Measurements from ENCODE around the gene NAT8L.
"Not testable (repeated sequence)": the region's sequence is repeated elsewhere in the genome, so short reads cannot be mapped to it uniquely, and the experiment has no call there.

NAT8L gene

DNA sequence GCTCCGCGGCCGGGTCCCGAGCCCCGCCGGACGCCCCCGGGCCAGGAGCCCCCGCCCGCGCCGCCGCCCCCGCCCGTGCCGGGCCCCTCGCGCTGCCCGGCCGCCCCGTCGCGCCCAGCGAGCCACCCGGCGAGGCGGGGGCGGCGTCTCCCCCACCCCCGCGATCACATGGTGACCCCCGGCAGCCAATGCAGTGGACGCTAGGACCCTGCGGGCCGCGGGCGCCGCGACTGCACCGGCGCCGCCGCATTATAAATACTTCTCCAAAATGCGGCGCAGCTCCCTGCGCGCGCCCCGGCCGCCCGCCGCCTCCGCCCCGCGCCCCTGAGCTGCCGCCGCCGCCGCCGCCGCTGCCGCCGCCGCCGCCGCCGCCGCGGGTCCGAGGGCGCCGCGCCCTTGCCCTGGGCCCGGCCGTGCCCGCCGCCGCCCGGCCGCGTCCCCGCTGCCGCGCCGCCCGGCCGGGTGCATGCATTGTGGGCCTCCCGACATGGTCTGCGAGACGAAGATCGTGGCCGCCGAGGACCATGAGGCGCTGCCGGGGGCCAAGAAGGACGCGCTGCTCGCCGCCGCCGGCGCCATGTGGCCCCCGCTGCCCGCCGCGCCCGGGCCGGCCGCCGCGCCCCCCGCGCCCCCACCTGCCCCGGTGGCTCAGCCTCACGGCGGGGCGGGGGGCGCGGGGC is at the start of gene NAT8L:
NAT8L (plus strand) TSS at position 282 of the 680 bp plus-strand sequence; CDS start at position 467, 185 bp downstream.
- DNase-seq = no peak

- peak; percentile 83 for DNase-seq
Observed at GRCh38 chr4:2009651-2010233, 49.4 kb upstream of the NAT8L start.

DNA sequence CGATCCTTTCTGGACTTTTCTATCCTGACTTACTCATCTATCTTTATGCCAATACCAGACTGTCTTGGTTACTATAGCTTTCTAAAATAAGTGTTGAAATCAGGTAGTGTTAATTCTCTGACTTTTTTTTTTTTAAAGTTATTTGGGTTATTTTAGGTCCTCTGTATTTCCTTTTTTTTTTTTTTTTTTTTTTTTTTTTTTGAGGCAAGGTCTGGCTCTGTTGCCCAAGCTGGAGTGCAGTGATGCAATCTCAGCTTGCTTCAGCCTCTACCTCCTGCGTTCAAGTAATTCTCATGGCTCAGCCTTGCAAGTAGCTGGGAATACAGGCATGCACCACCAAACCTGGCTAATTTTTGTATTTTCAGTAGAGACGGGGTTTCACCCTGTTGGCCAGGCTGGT is 47.5 kb upstream of the NAT8L start:
- no peak for DNase-seq

DNA sequence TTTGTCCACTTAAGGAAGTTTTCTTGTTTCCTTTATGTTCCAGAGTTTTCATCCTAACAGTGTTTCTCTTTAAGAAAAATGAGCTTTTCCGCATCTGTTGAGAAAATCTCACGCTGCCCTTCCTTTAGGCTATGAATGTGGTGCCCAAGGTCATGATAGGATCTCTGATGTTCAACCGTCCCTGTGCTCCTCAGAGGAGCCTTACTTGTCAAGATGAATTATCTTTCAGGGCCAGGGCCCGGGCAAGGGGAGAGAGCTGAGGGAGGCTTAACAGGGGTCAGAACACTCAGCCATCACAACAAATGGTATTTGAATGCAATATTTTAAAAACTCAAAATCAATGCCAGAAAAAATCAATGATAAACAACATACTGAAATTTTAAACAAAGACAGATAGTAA is 44.1 kb upstream of the NAT8L start:
- no peak for DNase-seq

GRCh38 chr4:2021358-2022018 is 37.6 kb upstream of the NAT8L start:
- DNase-seq = not testable (repeated sequence)

- DNase-seq = no peak
Observed at GRCh38 chr4:2024683-2025082, 34.4 kb upstream of the NAT8L start.

DNA sequence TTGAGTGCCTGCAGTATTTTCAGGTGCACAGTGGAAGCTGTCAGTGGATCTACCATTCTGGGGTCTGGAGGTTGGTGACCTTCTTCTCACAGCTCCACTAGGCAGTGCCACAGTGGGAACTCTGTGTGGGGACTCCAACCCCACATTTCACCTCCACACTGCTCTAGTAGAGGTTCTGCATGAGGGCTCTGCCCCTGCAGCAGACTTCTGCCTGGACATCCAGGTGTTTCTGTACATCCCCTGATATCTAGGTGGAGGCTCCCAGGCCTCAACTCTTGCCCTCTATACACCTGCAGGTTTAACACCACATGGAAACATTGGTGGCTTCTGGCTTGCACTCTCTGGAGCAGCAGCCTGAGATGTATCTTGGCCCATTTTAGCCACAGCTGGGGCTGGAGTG is 33.3 kb upstream of the NAT8L start:
- no peak for DNase-seq

DNA sequence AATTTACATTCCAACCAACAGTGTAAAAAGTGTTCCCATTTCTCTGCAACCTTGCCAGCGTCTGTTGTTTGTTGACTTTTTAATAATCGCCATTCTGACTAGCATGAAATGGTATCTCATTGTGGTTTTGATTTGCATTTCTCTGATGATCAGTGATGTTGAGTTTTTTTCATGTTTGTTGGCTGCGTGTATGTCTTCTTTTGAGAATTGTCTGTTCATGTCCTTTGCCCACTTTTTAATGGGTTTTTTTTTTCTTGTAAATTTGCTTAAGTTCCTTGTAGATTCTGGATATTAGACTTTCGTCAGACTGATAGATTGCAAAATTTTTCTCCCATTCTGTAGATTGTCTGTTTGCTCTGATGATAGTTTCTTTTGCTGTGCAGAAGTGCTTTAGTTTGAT is 32.0 kb upstream of the NAT8L start:
- not testable (repeated sequence) for DNase-seq

DNA sequence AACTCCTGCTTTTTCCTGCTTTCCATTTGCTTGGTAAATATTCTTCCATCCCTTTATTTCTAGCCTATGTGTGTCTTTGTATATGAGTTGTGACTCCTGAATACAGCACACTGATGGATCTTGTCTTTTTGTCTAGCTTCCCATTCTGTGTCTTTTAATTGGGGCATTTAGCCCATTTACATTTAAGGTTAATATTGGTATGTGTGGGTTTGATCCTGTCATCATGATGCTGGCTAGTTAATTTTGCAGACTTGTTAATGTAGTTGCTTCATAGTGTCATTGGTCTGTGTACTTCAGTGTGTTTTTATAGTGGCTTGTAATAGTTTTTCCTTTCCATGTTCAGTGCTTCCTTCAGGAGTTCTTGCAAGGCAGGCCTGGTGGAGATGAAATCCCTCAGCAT is 28.0 kb upstream of the NAT8L start:
- DNase-seq = not testable (repeated sequence)

DNA sequence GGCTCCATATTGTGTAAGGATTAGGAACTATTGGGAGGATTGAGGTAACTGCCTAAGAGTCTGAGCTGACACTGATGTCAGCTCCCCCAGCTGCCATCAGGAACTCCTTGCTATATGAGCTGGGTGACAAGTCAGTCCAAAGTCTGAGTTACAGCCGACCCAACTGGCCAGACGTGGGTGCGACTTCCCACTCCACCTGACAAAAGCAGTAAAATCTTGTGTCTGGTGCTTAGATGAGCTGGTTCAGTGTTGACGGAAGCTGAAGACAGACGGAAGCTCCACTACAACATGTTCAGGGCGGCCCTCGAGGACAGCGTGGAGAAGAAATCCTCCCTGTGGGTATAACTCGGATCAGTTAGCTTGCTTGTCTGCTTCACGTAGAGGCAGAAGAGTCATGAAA is 22.8 kb upstream of the NAT8L start:
- no peak for DNase-seq

DNA sequence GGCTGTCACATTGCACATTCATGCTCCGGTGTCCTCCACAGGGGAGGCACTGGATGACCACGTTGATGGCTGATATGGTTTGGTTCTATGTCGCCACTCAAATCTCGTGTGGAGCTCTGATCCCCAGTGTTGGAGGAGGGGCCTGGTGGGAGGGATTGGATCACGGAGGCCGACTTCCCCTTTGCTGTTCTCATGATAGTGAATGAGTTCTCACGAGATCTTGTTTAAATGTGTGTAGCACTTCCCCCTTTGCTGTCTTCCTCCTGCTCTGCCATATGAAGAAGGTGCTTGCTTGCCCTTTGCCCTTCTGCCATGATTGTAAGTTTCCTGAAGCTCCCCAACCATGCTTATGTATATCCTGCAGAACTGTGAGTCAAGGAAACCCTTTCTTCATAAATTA is 22.3 kb upstream of the NAT8L start:
- DNase-seq = no peak

DNA sequence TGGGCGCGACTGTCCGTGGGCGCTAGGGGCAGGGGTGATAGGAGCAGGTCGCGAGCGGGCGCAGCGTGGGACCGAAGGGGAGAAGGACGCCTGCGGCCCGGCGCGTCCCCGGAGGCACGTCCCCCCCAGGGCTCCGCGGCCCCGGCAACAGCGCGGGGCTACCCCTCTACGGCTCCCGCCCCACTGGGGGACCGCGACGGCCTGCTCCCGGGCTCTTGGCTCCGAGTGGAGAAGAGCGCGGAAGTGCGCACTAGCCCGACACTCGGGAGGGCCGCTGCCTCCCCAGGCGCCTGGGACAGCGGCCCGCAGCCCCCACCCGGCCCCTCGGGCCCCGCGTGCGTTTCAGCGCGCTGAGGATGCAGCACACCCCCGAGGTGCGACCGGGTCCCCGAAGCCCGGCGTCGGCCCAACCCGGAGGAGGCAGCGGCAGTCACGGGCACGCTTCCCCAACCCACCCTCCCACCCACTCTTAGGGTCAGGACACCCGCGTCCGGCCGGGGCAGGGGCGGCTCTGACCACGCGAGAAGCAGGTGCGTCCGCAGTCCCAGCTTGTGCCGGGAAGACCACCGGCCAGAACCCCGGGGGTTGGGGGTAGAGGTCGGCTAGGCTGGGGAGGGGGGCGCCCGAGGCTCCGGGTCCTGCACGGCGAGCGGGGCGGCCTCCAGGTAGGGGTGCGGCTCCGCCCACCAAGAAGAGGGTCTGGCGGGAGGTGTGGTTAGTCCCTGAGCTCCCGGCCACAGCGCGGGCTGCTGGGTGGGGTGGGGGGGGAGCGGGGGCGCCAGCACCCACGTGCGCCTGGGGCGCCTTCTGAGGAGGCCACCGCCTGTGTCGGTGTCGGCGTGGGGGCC is 18.5 kb upstream of the NAT8L start:
- no peak for DNase-seq

DNA sequence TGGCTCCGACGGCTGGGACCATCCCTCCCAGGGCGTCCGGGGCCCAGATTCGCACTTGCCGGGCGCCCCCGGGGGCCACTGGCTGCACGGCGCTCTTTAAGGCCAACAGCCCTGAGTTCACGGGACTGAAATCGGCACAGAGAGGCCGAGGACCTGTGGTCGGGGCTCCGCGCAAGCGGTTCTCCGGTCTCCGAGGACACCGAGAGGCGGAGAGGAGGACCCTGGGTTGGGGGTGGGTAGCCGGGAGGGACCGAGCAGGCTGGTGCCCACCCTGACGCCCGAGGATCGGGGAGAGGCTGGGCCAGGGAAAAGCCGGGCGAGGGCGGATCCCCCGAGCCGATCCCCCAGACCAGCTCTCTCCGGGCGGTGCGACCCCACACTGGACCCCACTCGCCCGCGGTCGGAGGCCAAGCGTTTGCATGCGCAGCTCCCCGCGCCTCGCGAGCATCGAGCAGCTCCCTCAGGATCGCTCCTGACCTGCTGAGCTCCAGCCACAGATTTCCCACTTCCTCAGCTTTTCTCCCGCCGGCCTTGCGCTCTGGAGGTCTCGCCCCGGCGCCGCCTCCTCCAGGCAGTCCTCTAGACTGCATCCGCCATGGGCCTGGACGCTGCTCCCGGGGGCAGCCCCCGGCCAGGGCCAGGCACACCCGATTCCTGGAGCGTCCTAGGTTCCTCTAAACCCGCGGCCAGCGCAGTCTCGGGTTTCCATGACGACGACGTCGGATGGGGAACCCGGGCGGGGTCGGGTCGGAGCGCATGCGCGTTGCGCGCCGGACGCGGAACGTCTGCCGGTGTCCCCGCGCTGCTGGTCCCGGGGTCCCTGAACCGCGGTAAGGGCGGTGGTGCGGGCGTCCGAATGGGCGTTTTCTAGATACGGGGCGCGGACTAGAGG is 17.6 kb upstream of the NAT8L start:
- peak; percentile 94 for DNase-seq

GRCh38 chr4:2042204-2042946 is 16.8 kb upstream of the NAT8L start:
- peak; percentile 77 for DNase-seq

DNA sequence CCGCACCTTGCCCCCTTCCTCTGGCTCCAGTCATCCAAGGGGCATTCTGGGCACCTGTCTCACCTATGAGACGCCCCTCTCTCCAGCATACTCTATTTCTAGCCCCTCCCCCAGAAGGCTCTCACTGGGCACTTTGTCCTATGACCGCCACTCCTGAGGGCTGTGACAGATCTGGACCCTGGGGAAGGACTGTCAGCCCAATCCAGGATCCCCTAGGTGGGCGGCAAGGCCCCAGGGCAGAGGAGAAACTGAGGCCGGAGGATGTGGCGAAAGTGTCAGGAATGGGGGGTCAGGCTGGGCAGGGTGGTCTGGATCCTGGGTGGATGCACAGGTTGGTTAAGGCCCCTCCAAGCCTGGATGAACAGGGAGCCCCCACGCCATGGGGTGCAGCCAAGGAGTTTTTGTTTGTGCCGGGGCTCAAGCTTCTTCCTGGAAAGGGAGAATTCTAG is 16.2 kb upstream of the NAT8L start:
- DNase-seq = no peak

GRCh38 chr4:2043396-2044118 is 15.6 kb upstream of the NAT8L start:
- no peak for DNase-seq

- peak; percentile 59 for DNase-seq
Observed at GRCh38 chr4:2044119-2044485, 15.0 kb upstream of the NAT8L start.

DNA sequence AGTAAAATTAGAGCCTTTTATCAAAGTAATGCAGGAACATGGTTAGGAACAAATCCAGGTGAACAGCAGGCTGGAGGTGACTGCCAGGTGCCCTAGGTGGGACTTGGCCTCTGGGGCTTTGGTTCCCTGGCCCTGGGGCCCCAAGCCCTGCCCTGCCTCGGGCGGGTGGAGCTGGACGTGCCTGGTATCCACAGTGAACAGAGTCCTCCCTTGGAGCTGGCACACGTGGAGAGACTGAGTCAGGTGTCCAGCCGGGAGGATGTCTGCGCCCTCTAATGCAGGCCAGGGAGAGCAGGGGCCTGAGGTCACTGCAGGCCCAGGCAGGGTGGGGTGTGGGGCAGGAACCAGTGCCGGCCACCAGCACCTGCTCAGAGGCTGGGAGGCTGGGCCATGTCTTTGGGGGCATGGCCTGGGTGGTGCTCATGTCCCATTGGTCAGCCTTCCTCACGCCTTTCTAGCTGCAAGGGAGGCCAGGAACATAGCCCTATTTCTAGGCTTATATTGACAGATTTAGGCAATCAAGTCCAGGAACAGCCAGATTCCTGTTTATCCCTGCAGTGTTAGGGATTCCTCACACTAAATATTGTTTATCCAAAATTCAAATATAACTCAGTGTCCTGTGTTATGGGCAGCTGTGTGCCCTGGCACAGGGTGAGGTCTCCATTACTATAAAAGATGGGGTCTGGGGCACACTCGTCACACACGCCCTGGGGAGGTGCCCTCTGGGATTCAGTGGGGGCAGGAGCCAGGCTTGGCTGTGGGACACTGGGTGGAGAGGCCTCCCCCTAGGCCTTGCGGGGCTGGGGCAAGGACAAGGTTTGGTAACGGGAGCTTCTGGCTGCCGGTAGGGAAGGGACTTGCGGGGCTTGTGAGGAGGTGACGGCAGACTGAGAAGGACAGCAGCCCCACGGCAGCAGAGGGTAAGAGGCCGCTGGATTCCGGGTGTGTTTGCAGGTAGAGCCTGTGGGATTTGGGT is 14.3 kb upstream of the NAT8L start:
- peak; percentile 55 for DNase-seq

DNA sequence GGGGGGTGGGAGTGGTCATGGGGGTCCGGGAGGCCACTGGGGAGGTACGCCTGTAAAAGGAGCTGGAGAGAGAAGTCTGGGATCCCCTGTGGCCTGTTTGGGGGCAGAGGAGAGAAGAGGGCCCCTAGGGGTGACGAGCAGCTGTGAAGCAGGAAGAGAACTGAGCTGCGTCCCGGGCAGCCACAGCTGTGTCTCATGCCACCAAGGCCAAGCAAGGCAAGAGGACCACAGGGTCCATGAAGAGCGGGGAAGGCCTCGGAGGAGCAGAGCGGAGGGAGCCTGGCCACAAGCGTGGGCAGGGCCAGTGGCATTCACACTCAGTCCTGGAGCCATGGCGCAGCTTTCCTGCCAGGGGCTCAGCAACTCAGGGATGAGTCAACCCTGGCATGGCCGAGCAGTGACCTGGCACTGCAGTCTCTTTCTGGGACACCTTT is 13.6 kb upstream of the NAT8L start:
- peak; percentile 41 for DNase-seq
